ENCODE measurements around the gene EXOSC7. TPM values are rescaled to one million over a fixed set of nuclear protein-coding genes. Genes with fewer than 3 reads are reported as not detected.

The EXOSC7 gene
- total and polyA plus RNA-seq, 2 of the 4 experiments (the other 2 are of a cell fraction): 61.6 to 62.2 TPM

GRCh38 chr3:45002720-45003119, 26.7 kb downstream of the EXOSC7 start:
- no peaks in the 10 kb centered on the region for H4K20me1 ChIP-seq (ENCODE audit: insufficient read depth, low read length)
- no peaks in the 10 kb centered on the region for H3K9me3 ChIP-seq (ENCODE audit: control insufficient read depth, insufficient read depth, low read length)
- no peak overlapping the region for H2AK9ac ChIP-seq (replicated peaks; ENCODE audit: low read depth, low read length, poor library complexity)
- no peak overlapping the region for H3K4me3 ChIP-seq (ENCODE audit: insufficient read depth, low read depth, low read length)
- TF ChIP-seq MXI1 (IDR thresholded peaks at IDR 0.05; ENCODE audit: borderline replicate concordance, low read depth, low read length): no peak
- no peak for TF ChIP-seq BHLHE40 (IDR thresholded peaks at IDR 0.05; ENCODE audit: low read depth, low read length)
- TF ChIP-seq, protein P1, sequence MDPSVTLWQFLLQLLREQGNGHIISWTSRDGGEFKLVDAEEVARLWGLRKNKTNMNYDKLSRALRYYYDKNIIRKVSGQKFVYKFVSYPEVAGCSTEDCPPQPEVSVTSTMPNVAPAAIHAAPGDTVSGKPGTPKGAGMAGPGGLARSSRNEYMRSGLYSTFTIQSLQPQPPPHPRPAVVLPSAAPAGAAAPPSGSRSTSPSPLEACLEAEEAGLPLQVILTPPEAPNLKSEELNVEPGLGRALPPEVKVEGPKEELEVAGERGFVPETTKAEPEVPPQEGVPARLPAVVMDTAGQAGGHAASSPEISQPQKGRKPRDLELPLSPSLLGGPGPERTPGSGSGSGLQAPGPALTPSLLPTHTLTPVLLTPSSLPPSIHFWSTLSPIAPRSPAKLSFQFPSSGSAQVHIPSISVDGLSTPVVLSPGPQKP (IDR thresholded peaks at IDR 0.05; ENCODE audit: borderline replicate concordance, low read depth, low read length): no peak
- no peak for TF ChIP-seq MAZ (IDR thresholded peaks at IDR 0.05; ENCODE audit: borderline replicate concordance, low read depth, low read length)
- TF ChIP-seq, protein P2, sequence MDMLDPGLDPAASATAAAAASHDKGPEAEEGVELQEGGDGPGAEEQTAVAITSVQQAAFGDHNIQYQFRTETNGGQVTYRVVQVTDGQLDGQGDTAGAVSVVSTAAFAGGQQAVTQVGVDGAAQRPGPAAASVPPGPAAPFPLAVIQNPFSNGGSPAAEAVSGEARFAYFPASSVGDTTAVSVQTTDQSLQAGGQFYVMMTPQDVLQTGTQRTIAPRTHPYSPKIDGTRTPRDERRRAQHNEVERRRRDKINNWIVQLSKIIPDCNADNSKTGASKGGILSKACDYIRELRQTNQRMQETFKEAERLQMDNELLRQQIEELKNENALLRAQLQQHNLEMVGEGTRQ (IDR thresholded peaks at IDR 0.05; ENCODE audit: low read depth, low read length): no peak
- TF ChIP-seq RFX5 (IDR thresholded peaks at IDR 0.05; ENCODE audit: low read depth, low read length): no peak
- TF ChIP-seq CHD1 (IDR thresholded peaks at IDR 0.05; ENCODE audit: low read depth, low read length): no peak
- TF ChIP-seq POLR2A (IDR thresholded peaks at IDR 0.05; ENCODE audit: low read depth, low read length): no peak
- no peak for TF ChIP-seq FOS (IDR thresholded peaks at IDR 0.05; ENCODE audit: low read depth, low read length)
- no peak overlapping the region for H2BK5ac ChIP-seq (ENCODE audit: low read depth, low read length, poor library complexity, severe bottlenecking)
- no peak overlapping the region for H3K56ac ChIP-seq (ENCODE audit: extremely low read depth, insufficient read depth, low read length)
- H4K8ac ChIP-seq (ENCODE audit: low read depth in 2 of 2, low read length in 2 of 2): no peak overlapping the region
- no peak overlapping the region for H4K5ac ChIP-seq (ENCODE audit: low read depth, low read length)
- no peak overlapping the region for H2AFZ ChIP-seq (replicated peaks; ENCODE audit: low read length, poor library complexity)
- ChIA-PET POLR2A (ENCODE audit: unreplicated experiment) (no interaction called here), CTCF (interaction anchor here (0.5 to 2.1 kb wide), 2 partner anchors 9 to 484 kb away, joined by 3 to 5 read pairs; no protein-coding TSS in a partner anchor)
- peaks cover 15% of the 10 kb centered on the region in 2 experiments for H3K79me1 ChIP-seq (ENCODE audit: low read depth in 1 of 2, low read length in 2 of 2)
- no peak overlapping the region for H3K9ac ChIP-seq (ENCODE audit: low read depth, low read length)
- no peak overlapping the region for H2BK120ac ChIP-seq (ENCODE audit: low read depth, low read length)
- dilution Hi-C loops (cut with HindIII; ENCODE audit: low sequenced_read_pairs, unreplicated experiment) (no loop called here), intact Hi-C loops (cut with micrococcal nuclease) (no loop called here), in situ Hi-C loops (cut with MboI; ENCODE audit: low sequenced_read_pairs) (no loop called here)
- WGBS, 2 experiments (ENCODE audit: extremely low coverage in 2 of 2, insufficient read length in 1 of 2): no CpG with 5 or more reads among the region's 3 CpGs
- DNase-seq: no peak
- H3K4me2 ChIP-seq (ENCODE audit: low read depth, low read length): no peak overlapping the region
- H3K36me3 ChIP-seq (ENCODE audit: control insufficient read depth, insufficient read depth, low read length): peaks cover 34% of the 10 kb centered on the region
- H3K9me1 ChIP-seq (ENCODE audit: insufficient read depth, low read length): peaks cover 7% of the 10 kb centered on the region; the same call in 1 of the 2 replicates
- no peak overlapping the region for H3K27ac ChIP-seq (ENCODE audit: insufficient read depth, low read length)
- no peaks in the 10 kb centered on the region for H3K27me3 ChIP-seq (ENCODE audit: control insufficient read depth, insufficient read depth, low read length)
- no TSS peak for BruUV-seq (replicated peaks)
- peaks cover 4% of the 10 kb centered on the region; the same call in 1 of the 2 replicates for H3K4me1 ChIP-seq (ENCODE audit: control insufficient read depth, insufficient read depth, low read length)
- no peak overlapping the region for H2BK15ac ChIP-seq (ENCODE audit: low read depth, low read length)
- ATAC-seq (ENCODE audit: low read depth): no peak
- H2AK5ac ChIP-seq (ENCODE audit: low read depth, low read length): no peak overlapping the region
- H3K18ac ChIP-seq (ENCODE audit: low read depth, low read length): no peak overlapping the region
- no peak overlapping the region for H4K91ac ChIP-seq (ENCODE audit: insufficient read depth, low read depth, low read length)
- H3K4ac ChIP-seq (ENCODE audit: low read depth, low read length): no peak overlapping the region
- no peak overlapping the region for H2BK20ac ChIP-seq (ENCODE audit: low read depth, low read length)
- no peak overlapping the region for H3K14ac ChIP-seq (replicated peaks; ENCODE audit: low read depth, low read length)
- no peak overlapping the region for H3K23ac ChIP-seq (ENCODE audit: low read depth, low read length)

Measured in IMR-90 (cell line).